HepG2 (cell line): ENCODE data around the gene PLPPR5. TPM values are rescaled to one million over a fixed set of nuclear protein-coding genes. Genes with fewer than 3 reads are reported as not detected.

ENCODE experiments used
- ATAC-seq: fragments of 200-7000 bp; cut with Tn5 transposase; 3 replicates; pipeline ENCODE4 v1.9.1; 2020; ENCODE audit warnings: mild to moderate bottlenecking, moderate library complexity
- BruUV-seq: library from RNA; stranded (reverse); fragments of 400-500 nt; replicated peaks from 2 replicates; lab custom pipeline; 2021; lab: Mats Ljungman, UMichigan
- CTCF ChIA-PET: fragments of 300-600 bp; formaldehyde crosslinking; extraction: SDS; loops from one replicate; lab custom pipeline; 2021; ENCODE audit warnings: low total read pairs, inconsistent platforms, low intra/inter-chr PET ratio; lab: Yijun Ruan, JAX
- POLR2A ChIA-PET: fragments of 350-600 bp; sonication (Branson Sonifier 250); formaldehyde crosslinking; loops from one replicate; lab custom pipeline; 2020; ENCODE audit warnings: antibody characterized with exemption, inconsistent platforms; lab: Yijun Ruan, JAX
- DNase-seq: peaks from one replicate; pipeline ENCODE4 v3.0.0-alpha.2; 2015; ENCODE audit warnings: low spot score
- FAIRE-seq: peaks from 3 replicates; lab custom pipeline; 2011; peaks lifted over from hg19 to GRCh38; lab: Jason Lieb, UNC
- H2AFZ ChIP-seq: one replicate; pipeline ENCODE4 v1.6.1; 2011; ENCODE audit warnings: low read length, inconsistent platforms
- H3K27ac ChIP-seq: fragments of 300-600 bp; 3 replicates; pipeline ENCODE4 v1.8.0; 2011; ENCODE audit warnings: mixed run types, mild to moderate bottlenecking, mixed read lengths, low read length, inconsistent platforms; ENCODE audit not compliant: insufficient read depth; ENCODE audit errors: extremely low read length
- H3K27me3 ChIP-seq, 2 experiments: fragments of 200-600 bp in 1 of 2; 2 replicates in 1 of 2; 3 replicates in 1 of 2; pipeline versions ENCODE4 v1.6.0 to v1.8.0; 2011; ENCODE audit warnings: low read length in 2 of 2, mild to moderate bottlenecking in 2 of 2, moderate library complexity in 2 of 2, inconsistent platforms in 1 of 2; ENCODE audit not compliant: insufficient read depth in 2 of 2, control insufficient read depth in 1 of 2
- H3K36me3 ChIP-seq, 2 experiments: fragments of 200-600 bp in 1 of 2; replicated peaks in 1 of 2; 2 replicates in 1 of 2; 3 replicates in 1 of 2; pipeline versions ENCODE4 v1.5.1 to v1.8.0; 2011; ENCODE audit warnings: low read length in 2 of 2, inconsistent platforms in 1 of 2; ENCODE audit not compliant: insufficient read depth in 2 of 2, control insufficient read depth in 1 of 2
- H3K4me1 ChIP-seq: 2 replicates; pipeline ENCODE4 v1.5.1; 2012; ENCODE audit warnings: low read length, inconsistent platforms; ENCODE audit not compliant: insufficient read depth
- H3K4me2 ChIP-seq: 2 replicates; pipeline ENCODE4 v1.6.0; 2011; ENCODE audit warnings: low read depth, low read length, inconsistent platforms
- H3K4me3 ChIP-seq, 3 experiments: fragments of 200-600 bp in 1 of 3; sonication (generic), shearing (Covaris generic) in 1 of 3; replicated peaks in 1 of 3; 2 replicates each; pipeline ENCODE4 v1.5.1; 2011 to 2016; ENCODE audit warnings: low read length in 3 of 3, inconsistent platforms in 2 of 3, low read depth in 2 of 3, mild to moderate bottlenecking in 2 of 3, control low read depth in 1 of 3, mixed read lengths in 1 of 3; ENCODE audit not compliant: insufficient read depth in 1 of 3
- H3K79me2 ChIP-seq: one replicate; pipeline ENCODE4 v1.6.1; 2011; ENCODE audit warnings: low read length, inconsistent platforms; ENCODE audit not compliant: insufficient read depth
- H3K9ac ChIP-seq: 2 replicates; pipeline ENCODE4 v1.6.0; 2011; ENCODE audit warnings: mild to moderate bottlenecking, low read depth, low read length, inconsistent platforms; ENCODE audit not compliant: insufficient read depth
- H3K9me3 ChIP-seq: 2 replicates; pipeline ENCODE4 v1.5.1; 2012; ENCODE audit warnings: mild to moderate bottlenecking, low read length
- H4K20me1 ChIP-seq: 2 replicates; pipeline ENCODE4 v1.6.0; 2011; ENCODE audit warnings: inconsistent platforms, mild to moderate bottlenecking, low read length, moderate library complexity; ENCODE audit not compliant: insufficient read depth
- ARHGAP35 ChIP-seq: sonication (generic); formaldehyde crosslinking; IDR thresholded peaks from 2 replicates; pipeline ENCODE4 v1.9.0; 2022; ENCODE audit warnings: mild to moderate bottlenecking, inconsistent platforms, moderate library complexity, missing genetic modification reagents, borderline replicate concordance
- ATAD3A ChIP-seq: sonication (generic); formaldehyde crosslinking; IDR thresholded peaks from 2 replicates; pipeline ENCODE4 v1.4.0; 2020; ENCODE audit warnings: missing genetic modification reagents
- GMEB1 ChIP-seq: sonication (generic); formaldehyde crosslinking; IDR thresholded peaks from 2 replicates; pipeline ENCODE4 v1.5.1; 2020; ENCODE audit warnings: missing genetic modification reagents, mild to moderate bottlenecking, borderline replicate concordance
- GTF2F1 ChIP-seq: fragments of 150-350 bp; IDR thresholded peaks from 2 replicates; pipeline ENCODE4 v1.6.1; 2014; ENCODE audit warnings: low read length
- KAT7 ChIP-seq: IDR thresholded peaks from 2 replicates; pipeline ENCODE4 v1.6.1; 2018; ENCODE audit warnings: borderline replicate concordance, missing compliant biosample characterization
- PCBP1 ChIP-seq: fragments of 200-400 bp; formaldehyde crosslinking; IDR thresholded peaks from 2 replicates; pipeline ENCODE4 v1.6.1; 2017; ENCODE audit warnings: mild to moderate bottlenecking, low read depth, low read length, borderline replicate concordance
- RBFOX2 ChIP-seq: fragments of 200-400 bp; formaldehyde crosslinking; IDR thresholded peaks from 2 replicates; pipeline ENCODE4 v1.6.1; 2017; ENCODE audit warnings: low read depth, mild to moderate bottlenecking, low read length
- STAT5B ChIP-seq: sonication (generic); formaldehyde crosslinking; IDR thresholded peaks from 2 replicates; pipeline ENCODE4 v1.4.0; 2020; ENCODE audit warnings: missing genetic modification reagents
- TRIM24 ChIP-seq: sonication (generic); formaldehyde crosslinking; IDR thresholded peaks from 2 replicates; pipeline ENCODE4 v1.8.0; 2022; ENCODE audit warnings: mild to moderate bottlenecking, missing genetic modification reagents
- ZFP36L2 ChIP-seq: sonication (generic); formaldehyde crosslinking; IDR thresholded peaks from 2 replicates; pipeline ENCODE4 v1.4.0; 2020; ENCODE audit warnings: missing genetic modification reagents
- ZNF317 ChIP-seq: sonication (generic); formaldehyde crosslinking; IDR thresholded peaks from 2 replicates; pipeline ENCODE4 v1.5.0; 2020; ENCODE audit warnings: mild to moderate bottlenecking, missing genetic modification reagents
- ZNF598 ChIP-seq: sonication (generic); formaldehyde crosslinking; IDR thresholded peaks from 2 replicates; pipeline ENCODE4 v1.5.1; 2020; ENCODE audit warnings: mild to moderate bottlenecking, missing genetic modification reagents, borderline replicate concordance
- ZNF660 ChIP-seq: sonication (generic); formaldehyde crosslinking; IDR thresholded peaks from 2 replicates; pipeline ENCODE4 v1.5.1; 2020; ENCODE audit warnings: mild to moderate bottlenecking, low read depth, missing genetic modification reagents, borderline replicate concordance
- ZNF709 ChIP-seq: sonication (generic); formaldehyde crosslinking; IDR thresholded peaks from 2 replicates; pipeline ENCODE4 v1.5.0; 2020; ENCODE audit warnings: mild to moderate bottlenecking, missing genetic modification reagents
- WGBS: methylation state at CpG from one replicate; pipeline ENCODE4 v1.1.6; 2017; ENCODE audit warnings: low lambda C conversion rate; 5-methylcytosine and 5-hydroxymethylcytosine counted together
- in situ Hi-C: cut with HindIII; loops from 2 replicates; pipeline ENCODE4 v1.10.0; 2017; ENCODE audit warnings: low pct_unique_long_range_greater_than_20kb; ENCODE audit not compliant: extremely low pct_ligation_motif_present
- intact Hi-C: fragments of 100-400 bp; cut with micrococcal nuclease; formaldehyde crosslinking; loops from one replicate; pipeline ENCODE4 v1.10.0; 2022; ENCODE audit not compliant: unreplicated experiment
- polyA plus RNA-seq, 8 experiments: library from polyadenylated mRNA; depleted of rRNA in 3 of 8; stranded (reverse) in 7 of 8; unstranded in 1 of 8; fragments of >200 nt; fragmentation: Illumina TruSeq in 4 of 8; extraction: Trizol in 4 of 8; gene quantifications; 2 replicates each; pipeline versions ENCODE4 v1.2.1 to v1.2.3, GENCODE V29; 2011 to 2016; ENCODE audit warnings: low read depth in 4 of 8, missing spikeins in 1 of 8, mixed read lengths in 1 of 8; ENCODE audit not compliant: insufficient read depth in 1 of 8
- total RNA-seq, 5 experiments: library from RNA; depleted of rRNA; stranded (reverse); fragments of >200 nt; fragmentation: Illumina TruSeq; extraction: Trizol; gene quantifications; 2 replicates each; pipeline ENCODE4 v1.2.3, GENCODE V29; 2016; ENCODE audit warnings: low read depth in 1 of 5
- TF ChIP-seq, protein P1 (sequence below): sonication (generic); formaldehyde crosslinking; IDR thresholded peaks from 2 replicates; pipeline ENCODE4 v1.8.0; 2022; ENCODE audit warnings: missing genetic modification reagents, mild to moderate bottlenecking, inconsistent platforms, borderline replicate concordance

PLPPR5 gene
- total and polyA plus RNA-seq, 2 of the 13 experiments (the other 11 are each of a cell fraction or from before 2014, with no cell fraction given): not detected

GRCh38 chr1:98870959-98871903 lies 133.4 kb downstream of the PLPPR5 start:
- DNase-seq (no peak), FAIRE-seq (no peak), ATAC-seq (no peak)
- no peaks in the 10 kb centered on the region for H3K79me2 ChIP-seq
- H3K9me3 ChIP-seq: peaks cover 12% of the 10 kb centered on the region; the same call in 1 of the 2 replicates
- no peaks in the 10 kb centered on the region for H4K20me1 ChIP-seq
- no peak overlapping the region for H2AFZ ChIP-seq
- TF ChIP-seq, protein P1, sequence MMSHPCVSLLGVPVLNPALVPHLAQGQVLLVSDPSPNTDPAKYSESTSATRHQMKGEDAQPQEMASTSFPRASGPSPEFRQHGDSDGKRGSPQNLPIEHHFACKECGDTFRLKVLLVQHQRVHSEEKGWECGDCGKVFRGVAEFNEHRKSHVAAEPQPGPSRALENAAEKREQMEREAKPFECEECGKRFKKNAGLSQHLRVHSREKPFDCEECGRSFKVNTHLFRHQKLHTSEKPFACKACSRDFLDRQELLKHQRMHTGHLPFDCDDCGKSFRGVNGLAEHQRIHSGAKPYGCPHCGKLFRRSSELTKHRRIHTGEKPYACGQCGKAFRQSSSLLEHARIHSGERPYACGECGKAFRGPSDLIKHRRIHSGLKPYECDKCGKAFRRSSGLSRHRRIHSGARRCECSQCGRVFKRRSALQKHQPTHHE (CRISPR knock-in tag): no peak
- TF ChIP-seq ZNF598 (no peak), RBFOX2 (no peak), GMEB1 (CRISPR knock-in tag) (no peak), GTF2F1 (no peak), TRIM24 (CRISPR knock-in tag) (no peak), ZNF317 (CRISPR knock-in tag) (no peak), STAT5B (CRISPR knock-in tag) (no peak), ZNF660 (CRISPR knock-in tag) (no peak), PCBP1 (no peak), ATAD3A (no peak), KAT7 (CRISPR knock-in tag) (no peak), ZNF709 (no peak), ARHGAP35 (CRISPR knock-in tag) (no peak), ZFP36L2 (no peak)
- no TSS peak for BruUV-seq
- ChIA-PET POLR2A (no interaction called here), CTCF (no interaction called here)
- H3K4me3 ChIP-seq: no peak overlapping the region
- H3K36me3 ChIP-seq: no peaks in the 10 kb centered on the region
- H3K27ac ChIP-seq: no peak overlapping the region
- H3K4me2 ChIP-seq: no peak overlapping the region
- WGBS: 24% methylated on average over 9 of the region's 9 CpGs
- H3K4me1 ChIP-seq: no peaks in the 10 kb centered on the region
- in situ Hi-C loops (no loop called here), intact Hi-C loops (no loop called here)
- H3K9ac ChIP-seq: no peak overlapping the region
- H3K27me3 ChIP-seq: no peaks in the 10 kb centered on the region
